Thyroid gland (tissue), 4 donors: ENCODE measurements around the gene TOPORS. TPM values are rescaled to one million over a fixed set of nuclear protein-coding genes. Genes with fewer than 3 reads are reported as not detected.

Experiments
- DNase-seq, 2 donors: peaks; one replicate each; pipeline ENCODE4 v3.0.0-alpha.2; 2019
- H3K27ac ChIP-seq, 3 donors: fragments of 200-600 bp; sonication (generic); 1 replicate in 2 of 3; 2 replicates in 1 of 3; pipeline ENCODE4 v1.5.1; 2016 to 2019; ENCODE audit warnings: mild to moderate bottlenecking in 1 of 3, moderate library complexity in 1 of 3
- H3K27me3 ChIP-seq: fragments of 200-600 bp; sonication (generic); one replicate; pipeline ENCODE4 v1.5.1; 2019
- H3K36me3 ChIP-seq, 2 donors: fragments of 200-600 bp; sonication (generic); one replicate each; pipeline ENCODE4 v1.5.1; 2016 to 2019
- H3K4me1 ChIP-seq, 2 donors: fragments of 200-600 bp; sonication (generic); one replicate each; pipeline ENCODE4 v1.5.1; 2017 to 2019
- H3K4me3 ChIP-seq, 3 donors: fragments of 200-600 bp; sonication (generic); replicated peaks in 1 of 3; 1 replicate in 2 of 3; 2 replicates in 1 of 3; pipeline ENCODE4 v1.5.1; 2016; ENCODE audit warnings: mild to moderate bottlenecking in 1 of 3
- H3K9me3 ChIP-seq: fragments of 200-600 bp; sonication (generic); one replicate; pipeline ENCODE4 v1.5.1; 2017
- CTCF ChIP-seq, 6 experiments: fragments of 200-600 bp in 3 of 6; fragments of 450-650 bp in 3 of 6; sonication (generic) in 3 of 6; IDR thresholded peaks; one replicate each; pipeline ENCODE4 v1.5.1; 2016 to 2019; ENCODE audit warnings: antibody characterized with exemption in 6 of 6, mild to moderate bottlenecking in 2 of 6, inconsistent platforms in 1 of 6, moderate library complexity in 1 of 6
- POLR2A ChIP-seq, 2 donors: fragments of 450-650 bp; IDR thresholded peaks; one replicate each; pipeline ENCODE4 v1.6.1; 2017; ENCODE audit warnings: antibody characterized with exemption in 2 of 2, mild to moderate bottlenecking in 2 of 2, moderate library complexity in 1 of 2
- WGBS, 2 donors: methylation state at CpG; one replicate each; pipeline ENCODE4 v1.1.5; 2017; 5-methylcytosine and 5-hydroxymethylcytosine counted together
- intact Hi-C: fragments of 100-400 bp; cut with DNase I; formaldehyde crosslinking; loops from one replicate; pipeline ENCODE4 v1.15.1; 2023
- total RNA-seq, 4 donors: library from RNA; depleted of rRNA; stranded (reverse); fragments of >200 nt; gene quantifications; one replicate each; pipeline ENCODE4 v1.2.3, GENCODE V29; 2016

The TOPORS gene
- total RNA-seq, 4 donors from 2014 or later: 23.7 to 31.8 (median 28.8) TPM

GRCh38 chr9:32566770-32567169 lies 14.4 kb upstream of the TOPORS start:
- 90 to 95% methylated on average over 2 to 23 of the region's 26 CpGs for WGBS, 2 donors
- intact Hi-C loops: no loop called here
- peaks cover 7 to 21% of the 10 kb centered on the region in 2 donors for H3K36me3 ChIP-seq

GRCh38 chr9:32565967-32566366 lies 13.6 kb upstream of the TOPORS start:
- H3K36me3 ChIP-seq: peaks cover 7 to 21% of the 10 kb centered on the region in 2 donors
- H3K4me1 ChIP-seq: peaks cover 0 to 2% of the 10 kb centered on the region in 2 donors
- no peak overlapping the region for H3K27ac ChIP-seq
- no peaks in the 10 kb centered on the region for H3K9me3 ChIP-seq
- WGBS, 2 donors: 90 to 96% methylated on average over 6 of the region's 6 CpGs
- DNase-seq: no peak
- no peaks in the 10 kb centered on the region for H3K27me3 ChIP-seq
- no peak overlapping the region for H3K4me3 ChIP-seq
- TF ChIP-seq POLR2A (IDR thresholded peaks at IDR 0.05) (no peak), CTCF (IDR thresholded peaks at IDR 0.05) (no peak)
- intact Hi-C loops: no loop called here

More at GRCh38 chr9:32566770-32567169, 14.4 kb upstream of the TOPORS start:
- Histone ChIP-seq H3K4me3 (no peak overlapping the region), H3K9me3 (no peaks in the 10 kb centered on the region), H3K27ac (no peak overlapping the region), H3K27me3 (no peaks in the 10 kb centered on the region), H3K4me1 (peaks cover 6 to 8% of the 10 kb centered on the region in 2 donors)
- no peak for TF ChIP-seq POLR2A (IDR thresholded peaks at IDR 0.05)
- no peak for DNase-seq

- H3K36me3 ChIP-seq: no peaks in the 10 kb centered on the region
- no peak overlapping the region for H3K4me3 ChIP-seq
- no peak for DNase-seq
- TF ChIP-seq CTCF (IDR thresholded peaks at IDR 0.05): no peak
- no peak for TF ChIP-seq POLR2A (IDR thresholded peaks at IDR 0.05)
- no peaks in the 10 kb centered on the region for H3K27me3 ChIP-seq
- no peak overlapping the region for H3K27ac ChIP-seq
- WGBS, 2 donors: 69 to 74% methylated on average over 3 of the region's 3 CpGs
- H3K4me1 ChIP-seq: no peaks in the 10 kb centered on the region
- intact Hi-C loops: no loop called here
- no peaks in the 10 kb centered on the region for H3K9me3 ChIP-seq
Measured at GRCh38 chr9:32558408-32558934, 6.1 kb upstream of the TOPORS start.

GRCh38 chr9:32554591-32554990 lies 2.2 kb upstream of the TOPORS start:
- Histone ChIP-seq H3K4me1 (peaks cover 9 to 11% of the 10 kb centered on the region in 2 donors), H3K27ac (no peak overlapping the region), H3K36me3 (no peaks in the 10 kb centered on the region), H3K27me3 (no peaks in the 10 kb centered on the region), H3K4me3 (no peak overlapping the region), H3K9me3 (no peaks in the 10 kb centered on the region)
- intact Hi-C loops: no loop called here
- TF ChIP-seq CTCF (IDR thresholded peaks at IDR 0.05): no peak
- TF ChIP-seq POLR2A (IDR thresholded peaks at IDR 0.05): no peak
- no peak for DNase-seq

GRCh38 chr9:32554107-32554506 lies 1.7 kb upstream of the TOPORS start:
- peaks cover 12 to 15% of the 10 kb centered on the region in 2 donors for H3K4me1 ChIP-seq
- intact Hi-C loops: no loop called here
- no peak for DNase-seq
- no peak overlapping the region for H3K27ac ChIP-seq
- TF ChIP-seq POLR2A (IDR thresholded peaks at IDR 0.05) (no peak), CTCF (IDR thresholded peaks at IDR 0.05) (no peak)
- no peaks in the 10 kb centered on the region for H3K27me3 ChIP-seq
- no peaks in the 10 kb centered on the region for H3K9me3 ChIP-seq
- no peak overlapping the region for H3K4me3 ChIP-seq
- 91% methylated on average over 2 of the region's 2 CpGs for WGBS, 2 donors
- H3K36me3 ChIP-seq: no peaks in the 10 kb centered on the region
